ENCODE results near the gene USP30. TPM values are rescaled to one million over a fixed set of nuclear protein-coding genes. Genes with fewer than 3 reads are reported as not detected.
"Not testable (repeated sequence)": the region's sequence is repeated elsewhere in the genome, so short reads cannot be mapped to it uniquely, and the experiment has no call there.

USP30 gene
- total RNA-seq, 4 donors from 2014 or later, result 18.8 to 25.7 (median 20.9) TPM

GRCh38 chr12:109020796-109021380 lies 31.5 kb upstream of the USP30 start, which contains the start of gene SVOP:
Gene SVOP, minus strand, starts transcription at chr12:109021068. Its CDS starts 200 bp downstream, at chr12:109020868.
- TF ChIP-seq CTCF (IDR thresholded peaks at IDR 0.05) (no peak), POLR2A (IDR thresholded peaks at IDR 0.05) (no peak)
- DNase-seq, result peak; percentile 77 to 80
- WGBS, 2 donors, result 7 to 11% methylated on average over 14 to 20 of the region's 30 CpGs
- Histone ChIP-seq H3K27ac (no peak within 1 kb of the TSS), H3K4me1 (no peaks in the 10 kb centered on the region), H3K4me3 (replicated peaks in 1 of 3) (no peak within 1 kb of the TSS), H3K36me3 (no peaks in the 10 kb centered on the region), H3K9me3 (no peaks in the 10 kb centered on the region), H3K27me3 (no peaks in the 10 kb centered on the region)
- intact Hi-C loops (cut with DNase I), result no loop called here

- Histone ChIP-seq H3K4me1 (no peaks in the 10 kb centered on the region), H3K27ac (no peak overlapping the region), H3K36me3 (no peaks in the 10 kb centered on the region), H3K4me3 (replicated peaks in 1 of 3) (no peak overlapping the region), H3K27me3 (no peaks in the 10 kb centered on the region), H3K9me3 (no peaks in the 10 kb centered on the region)
- WGBS, 2 donors, result 30 to 44% methylated on average over 1 of the region's 1 CpG
- DNase-seq, result no peak
- TF ChIP-seq CTCF (IDR thresholded peaks at IDR 0.05) (no peak), POLR2A (IDR thresholded peaks at IDR 0.05) (no peak)
- intact Hi-C loops (cut with DNase I), result no loop called here
Measured at GRCh38 chr12:109027767-109028166, 24.6 kb upstream of the USP30 start.

DNA sequence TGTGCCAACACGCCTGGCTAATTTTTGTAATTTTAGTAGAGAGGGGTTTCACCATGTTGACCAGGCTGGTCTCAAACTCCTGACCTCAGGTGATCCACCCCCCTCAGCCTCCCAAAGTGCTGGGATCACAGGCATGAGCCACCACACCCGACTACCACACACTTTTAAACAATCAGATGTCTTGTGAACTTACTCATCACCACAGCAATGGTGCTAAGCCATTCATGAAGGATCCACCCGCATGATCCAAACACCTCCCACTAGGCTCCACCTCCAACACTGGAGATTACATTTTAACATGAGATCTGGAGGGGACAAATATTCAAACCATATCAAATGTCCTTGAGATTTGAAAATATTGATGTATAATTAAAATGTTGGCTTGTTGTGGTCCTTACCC lies 23.8 kb upstream of the USP30 start:
- DNase-seq; H3K27me3 ChIP-seq; H3K4me3 ChIP-seq (replicated peaks in 1 of 3); H3K27ac ChIP-seq; H3K36me3 ChIP-seq; intact Hi-C loops (cut with DNase I); H3K9me3 ChIP-seq; H3K4me1 ChIP-seq: not testable (repeated sequence)
- WGBS, 2 donors, result 50 to 66% methylated on average over 2 to 3 of the region's 3 CpGs

GRCh38 chr12:109029411-109029810 lies 23.0 kb upstream of the USP30 start:
- no peaks in the 10 kb centered on the region for H3K36me3 ChIP-seq
- no peak overlapping the region for H3K27ac ChIP-seq
- H3K4me3 ChIP-seq (replicated peaks in 1 of 3), result no peak overlapping the region
- no peak for TF ChIP-seq CTCF (IDR thresholded peaks at IDR 0.05)
- TF ChIP-seq POLR2A (IDR thresholded peaks at IDR 0.05), result no peak
- intact Hi-C loops (cut with DNase I), result no loop called here
- H3K4me1 ChIP-seq, result no peaks in the 10 kb centered on the region
- 64 to 65% methylated on average over 2 of the region's 2 CpGs for WGBS, 2 donors
- H3K9me3 ChIP-seq, result no peaks in the 10 kb centered on the region
- H3K27me3 ChIP-seq, result no peaks in the 10 kb centered on the region
- DNase-seq, result no peak

DNA sequence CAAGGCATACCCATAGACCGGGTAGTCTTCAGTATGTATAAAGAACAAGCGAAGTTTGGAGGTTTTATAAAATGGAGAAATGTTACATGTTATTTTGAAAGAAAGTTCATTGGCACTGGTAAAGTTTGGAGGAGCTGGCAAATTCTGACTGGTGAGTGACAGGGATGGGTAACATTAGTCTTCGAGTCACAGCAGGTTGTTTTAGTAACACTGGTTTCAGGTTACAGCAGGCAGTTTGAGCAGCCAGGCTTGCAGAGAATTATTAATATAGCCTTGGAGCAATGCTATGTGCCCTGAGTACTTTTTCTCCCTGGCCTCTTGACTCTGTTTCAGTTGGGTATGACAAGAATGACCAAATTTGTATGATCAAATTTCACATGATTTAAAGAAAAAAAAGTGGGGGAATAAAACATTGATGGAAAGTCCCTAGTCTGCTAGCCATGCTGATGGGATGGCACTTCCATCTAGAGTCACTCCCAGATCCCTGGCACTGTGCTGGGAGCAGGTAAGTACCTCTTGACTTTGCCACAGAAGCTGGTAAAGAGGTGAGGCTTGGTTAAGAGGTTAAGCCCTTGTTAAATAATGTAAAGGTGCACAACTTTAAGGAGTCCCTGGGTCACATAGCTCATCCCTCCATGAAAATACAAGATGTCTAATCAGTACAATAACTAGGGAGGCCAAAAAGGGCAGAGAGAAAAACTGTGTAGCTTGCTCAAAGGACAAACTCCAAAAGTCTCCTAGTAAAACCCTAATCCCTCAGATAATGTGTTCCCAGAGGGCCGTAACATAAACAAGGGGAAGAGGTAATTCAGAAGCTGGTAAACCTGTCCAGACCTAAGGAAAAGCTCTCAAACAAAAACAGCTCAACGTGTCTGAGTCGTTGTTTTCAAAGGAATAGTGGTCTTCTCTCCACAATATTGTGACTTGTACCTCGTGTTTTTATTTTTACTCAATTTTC lies 18.9 kb upstream of the USP30 start:
- no peaks in the 10 kb centered on the region for H3K9me3 ChIP-seq
- WGBS, 2 donors, result 40 to 42% methylated on average over 7 of the region's 7 CpGs
- intact Hi-C loops (cut with DNase I), result no loop called here
- no peaks in the 10 kb centered on the region for H3K36me3 ChIP-seq
- TF ChIP-seq CTCF (IDR thresholded peaks at IDR 0.05), result no peak
- no peak for TF ChIP-seq POLR2A (IDR thresholded peaks at IDR 0.05)
- no peak for DNase-seq
- H3K4me3 ChIP-seq (replicated peaks in 1 of 3), result no peak overlapping the region
- no peaks in the 10 kb centered on the region for H3K27me3 ChIP-seq
- H3K4me1 ChIP-seq, result no peaks in the 10 kb centered on the region
- H3K27ac ChIP-seq, result no peak overlapping the region
